K562 (cell line): Measurements from ENCODE around the gene ARIH1. TPM values are rescaled to one million over a fixed set of nuclear protein-coding genes. Genes with fewer than 3 reads are reported as not detected.

ENCODE experiments used
- ATAC-seq: fragments of 200-7000 bp; cut with Tn5 transposase; 3 replicates; pipeline ENCODE4 v1.9.1; 2020; ENCODE audit warnings: moderate library complexity
- BruUV-seq: library from RNA; stranded (reverse); fragments of 400-500 nt; replicated peaks from 2 replicates; lab custom pipeline; 2021; lab: Mats Ljungman, UMichigan
- CTCF ChIA-PET: fragments of 300-600 bp; formaldehyde crosslinking; extraction: SDS; loops from one replicate; lab custom pipeline; 2021; ENCODE audit warnings: low intra/inter-chr PET ratio; lab: Yijun Ruan, JAX
- POLR2A ChIA-PET: fragments of 300-600, 350-650 bp; sonication (Branson Sonifier 250); formaldehyde crosslinking; extraction: SDS; loops from one replicate; lab custom pipeline; 2021; ENCODE audit warnings: antibody characterized with exemption, inconsistent platforms; lab: Yijun Ruan, JAX
- DNase-seq, 4 experiments: peaks; one replicate each; pipeline versions ENCODE4 v3.0.0 to v3.0.0-alpha.2; 2011 to 2018; ENCODE audit warnings: low spot score in 3 of 4, mixed read lengths in 3 of 4; ENCODE audit errors: extremely low read depth in 1 of 4
- FAIRE-seq: peaks from 2 replicates; lab custom pipeline; 2011; peaks lifted over from hg19 to GRCh38; lab: Jason Lieb, UNC
- H2AFZ ChIP-seq: 2 replicates; pipeline ENCODE4 v1.6.0; 2011; ENCODE audit warnings: low read depth, low read length, control low read depth, inconsistent platforms
- H3K27ac ChIP-seq: fragments of 200-600 bp; 3 replicates; pipeline ENCODE4 v1.8.0; 2011; ENCODE audit warnings: low read depth, mild to moderate bottlenecking, control low read depth, inconsistent platforms, low read length, moderate library complexity, mixed read lengths; ENCODE audit errors: extremely low read depth
- H3K27me3 ChIP-seq, 2 experiments: fragments of 300-600 bp in 1 of 2; 2 replicates in 1 of 2; 3 replicates in 1 of 2; pipeline versions ENCODE4 v1.6.0 to v1.8.0; 2011; ENCODE audit warnings: inconsistent platforms in 2 of 2, low read length in 2 of 2, mild to moderate bottlenecking in 1 of 2, mixed read lengths in 1 of 2, moderate library complexity in 1 of 2; ENCODE audit not compliant: control insufficient read depth in 2 of 2, insufficient read depth in 2 of 2
- H3K36me3 ChIP-seq: fragments of 300-600 bp; 3 replicates; pipeline ENCODE4 v1.8.0; 2011; ENCODE audit warnings: mild to moderate bottlenecking, low read length, inconsistent platforms; ENCODE audit not compliant: control insufficient read depth, insufficient read depth
- H3K4me1 ChIP-seq, 2 experiments: fragments of 200-600 bp in 1 of 2; replicated peaks in 1 of 2; 2 replicates in 1 of 2; 3 replicates in 1 of 2; pipeline versions ENCODE4 v1.5.1 to v1.8.0; 2011; ENCODE audit warnings: inconsistent platforms in 2 of 2, low read length in 2 of 2, mild to moderate bottlenecking in 1 of 2, mixed read lengths in 1 of 2, moderate library complexity in 1 of 2; ENCODE audit not compliant: control insufficient read depth in 2 of 2, insufficient read depth in 2 of 2
- H3K4me2 ChIP-seq: 2 replicates; pipeline ENCODE4 v1.6.1; 2011; ENCODE audit warnings: low read length, control low read depth, inconsistent platforms, mixed read lengths; ENCODE audit not compliant: insufficient read depth
- H3K4me3 ChIP-seq: fragments of 200-600 bp; sonication (generic), shearing (Covaris generic); 2 replicates; pipeline ENCODE4 v1.5.1; 2016; ENCODE audit warnings: control low read depth, inconsistent platforms
- H3K79me2 ChIP-seq: fragments of 200-600 bp; 3 replicates; pipeline ENCODE4 v1.8.0; 2011; ENCODE audit warnings: low read length, inconsistent platforms; ENCODE audit not compliant: control insufficient read depth, insufficient read depth
- H3K9ac ChIP-seq, 2 experiments: 2 replicates each; pipeline versions ENCODE4 v1.6.0 to v1.6.1; 2011; ENCODE audit warnings: low read depth in 2 of 2, low read length in 2 of 2, control low read depth in 1 of 2, inconsistent platforms in 1 of 2, mild to moderate bottlenecking in 1 of 2, mixed read lengths in 1 of 2; ENCODE audit not compliant: insufficient read depth in 1 of 2
- H3K9me1 ChIP-seq: one replicate; pipeline ENCODE4 v1.6.0; 2011; ENCODE audit warnings: inconsistent platforms, mild to moderate bottlenecking, low read length, moderate library complexity; ENCODE audit not compliant: control insufficient read depth, insufficient read depth
- H3K9me3 ChIP-seq: replicated peaks from 2 replicates; pipeline ENCODE4 v1.5.1; 2011; ENCODE audit warnings: low read depth, low read length, inconsistent platforms; ENCODE audit not compliant: control insufficient read depth, insufficient read depth
- H4K20me1 ChIP-seq: replicated peaks from 2 replicates; pipeline ENCODE4 v1.6.1; 2011; ENCODE audit warnings: low read length, inconsistent platforms, mixed read lengths; ENCODE audit not compliant: control insufficient read depth, insufficient read depth
- ETV1 ChIP-seq: fragments of 450-650 bp; conservative IDR thresholded peaks from 2 replicates; pipeline ENCODE4 v1.6.1; 2016; ENCODE audit warnings: missing genetic modification characterization, control low read depth, low read depth, missing compliant biosample characterization
- HBP1 ChIP-seq: fragments of 450-650 bp; formaldehyde crosslinking; IDR thresholded peaks from 2 replicates; pipeline ENCODE4 v1.4.0; 2022; ENCODE audit warnings: missing genetic modification characterization
- MTA1 ChIP-seq: fragments of 450-650 bp; IDR thresholded peaks from 2 replicates; pipeline ENCODE4 v1.6.1; 2017; ENCODE audit warnings: borderline replicate concordance
- SIN3B ChIP-seq: fragments of 450-650 bp; IDR thresholded peaks from 2 replicates; pipeline ENCODE4 v1.6.1; 2017; ENCODE audit warnings: low read depth, mild to moderate bottlenecking, moderate library complexity
- ZFP1 ChIP-seq: fragments of 450-650 bp; formaldehyde crosslinking; IDR thresholded peaks from 2 replicates; pipeline ENCODE4 v1.4.0; 2020; ENCODE audit warnings: mild to moderate bottlenecking, mixed read lengths
- WGBS: fragments of 100-300 bp; shearing (Covaris generic); methylation state at CpG from one replicate; pipeline ENCODE4 v1.1.6; 2016; ENCODE audit warnings: low coverage, mixed read lengths; ENCODE audit not compliant: insufficient coverage; ENCODE audit errors: missing lambda C conversion rate; 5-methylcytosine and 5-hydroxymethylcytosine counted together
- in situ Hi-C: fragments of 300-500 bp; cut with MboI; formaldehyde crosslinking; loops from 4 replicates; pipeline ENCODE4 v1.15.0; 2018; ENCODE audit warnings: inconsistent platforms, mixed read lengths
- intact Hi-C: fragments of 100-400 bp; cut with micrococcal nuclease; formaldehyde crosslinking; loops from 2 replicates; pipeline ENCODE4 v1.14.2; 2022
- polyA plus RNA-seq, 8 experiments: library from polyadenylated mRNA; depleted of rRNA in 4 of 8; stranded (reverse) in 5 of 8; unstranded in 3 of 8; fragments of >200 nt; fragmentation: Nextera tagmentation in 2 of 8; fragmentation: Illumina TruSeq in 1 of 8; extraction: Ambion mirVana in 2 of 8; extraction: Trizol in 1 of 8; gene quantifications; 2 replicates each; pipeline versions ENCODE4 v1.2.1 to v1.2.3, GENCODE V29; 2011 to 2014; ENCODE audit warnings: inconsistent platforms in 1 of 8, missing spikeins in 1 of 8
- total RNA-seq, 7 experiments: library from RNA; depleted of rRNA in 6 of 7; stranded (reverse); fragments of >200 nt in 6 of 7; fragmentation: Illumina TruSeq in 2 of 7; extraction: Trizol in 2 of 7; gene quantifications; 2 replicates each; pipeline versions ENCODE4 v1.2.1 to v1.2.3, GENCODE V29; 2011 to 2021; ENCODE audit warnings: low replicate concordance in 1 of 7
- TF ChIP-seq, protein P1 (sequence below), 2 experiments: IDR thresholded peaks; 2 replicates each; pipeline ENCODE4 v1.6.1; 2011; ENCODE audit warnings: borderline replicate concordance in 1 of 2, control low read depth in 1 of 2, low read depth in 1 of 2, low read length in 1 of 2, mild to moderate bottlenecking in 1 of 2, mixed read lengths in 1 of 2, moderate library complexity in 1 of 2; ENCODE audit not compliant: insufficient read depth in 1 of 2, insufficient read length in 1 of 2, poor library complexity in 1 of 2, severe bottlenecking in 1 of 2; ENCODE audit errors: extremely low read depth in 1 of 2

ARIH1 gene
- total and polyA plus RNA-seq, 9 of the 15 experiments (the other 6 are each of a cell fraction or from before 2014, with no cell fraction given): 17.7 to 125 (median 31.4) TPM

DNA sequence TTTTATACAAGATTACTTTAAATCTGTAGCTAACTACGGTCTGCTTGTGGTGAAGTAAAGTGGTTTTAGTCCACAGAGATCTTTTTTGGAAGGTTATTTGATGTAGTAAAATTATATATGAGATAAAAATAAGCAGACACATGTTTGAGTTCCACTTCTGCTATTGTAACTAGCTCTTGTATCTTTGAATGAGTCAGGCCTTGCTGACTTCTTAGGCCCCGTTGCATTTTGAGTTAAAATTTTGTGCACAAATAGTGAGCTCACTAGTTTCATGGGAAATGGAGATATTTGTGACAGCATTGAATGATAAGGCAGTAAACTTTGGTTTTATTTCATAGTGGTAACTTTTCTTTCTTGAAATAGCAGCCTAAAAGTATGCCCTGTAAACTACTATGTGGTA, 42.6 kb downstream of the ARIH1 start:
- WGBS: 73% methylated on average over 2 of the region's 2 CpGs
- no peak overlapping the region for H3K4me2 ChIP-seq

DNA sequence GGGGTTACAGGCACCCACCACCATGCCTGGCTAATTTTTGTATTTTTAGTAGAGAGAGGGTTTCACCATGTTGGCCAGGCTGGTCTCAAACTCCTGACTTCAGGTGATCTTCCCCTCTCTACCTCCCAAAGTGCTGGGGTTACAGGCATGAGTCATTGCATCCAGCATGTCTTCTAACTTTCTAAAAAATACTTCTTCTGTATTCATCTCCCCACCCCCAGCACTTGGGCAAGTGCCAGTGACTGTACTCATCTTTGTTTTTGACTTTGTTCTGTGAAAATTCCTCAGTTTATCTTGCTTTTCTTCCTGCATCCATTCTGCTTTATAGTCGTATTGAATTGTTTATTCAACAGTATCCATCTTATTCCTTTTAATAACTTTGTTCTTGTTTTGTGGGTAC, 47.6 kb downstream of the ARIH1 start:
- no peak overlapping the region for H3K4me2 ChIP-seq
- 92% methylated on average over 1 of the region's 1 CpG for WGBS
- ChIA-PET CTCF (no interaction called here), POLR2A (interaction anchor here (0.6 kb wide), 1 partner anchor 41 kb away, joined by 3 read pairs; no protein-coding TSS in a partner anchor)
- H3K4me3 ChIP-seq: no peak overlapping the region
- H3K4me1 ChIP-seq: no peaks in the 10 kb centered on the region
- peaks cover 27% of the 10 kb centered on the region for H3K79me2 ChIP-seq
- in situ Hi-C loops: no loop called here
- no peaks in the 10 kb centered on the region for H3K27me3 ChIP-seq
- H3K36me3 ChIP-seq: peaks cover 11% of the 10 kb centered on the region; the same call in 2 of the 3 replicates
- FAIRE-seq (no peak), ATAC-seq (no peak), DNase-seq (peak in 1 of 4 experiments; percentile 8)
- no peak overlapping the region for H3K27ac ChIP-seq
- no peak for TF ChIP-seq HBP1
- no peak for TF ChIP-seq MTA1
- no peak for TF ChIP-seq ETV1 (tag)
- TF ChIP-seq, protein P1, sequence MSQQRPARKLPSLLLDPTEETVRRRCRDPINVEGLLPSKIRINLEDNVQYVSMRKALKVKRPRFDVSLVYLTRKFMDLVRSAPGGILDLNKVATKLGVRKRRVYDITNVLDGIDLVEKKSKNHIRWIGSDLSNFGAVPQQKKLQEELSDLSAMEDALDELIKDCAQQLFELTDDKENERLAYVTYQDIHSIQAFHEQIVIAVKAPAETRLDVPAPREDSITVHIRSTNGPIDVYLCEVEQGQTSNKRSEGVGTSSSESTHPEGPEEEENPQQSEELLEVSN (IDR thresholded peaks at IDR 0.05; ENCODE audit: borderline replicate concordance in 1 of 2, extremely low read depth in 1 of 2, insufficient read depth in 1 of 2, insufficient read length in 1 of 2, low read depth in 1 of 2, low read length in 1 of 2, poor library complexity in 1 of 2, severe bottlenecking in 1 of 2): no peak
- H4K20me1 ChIP-seq: no peaks in the 10 kb centered on the region
- no TSS peak for BruUV-seq
- no peaks in the 10 kb centered on the region for H3K9me3 ChIP-seq
- no peak overlapping the region for H2AFZ ChIP-seq
- H3K9ac ChIP-seq: no peak overlapping the region
- no peaks in the 10 kb centered on the region for H3K9me1 ChIP-seq
- intact Hi-C loops: no loop called here

More for the DNA sequence above, 42.6 kb downstream of the ARIH1 start:
- in situ Hi-C loops (no loop called here), intact Hi-C loops (no loop called here)
- no peaks in the 10 kb centered on the region for H3K9me1 ChIP-seq
- no peaks in the 10 kb centered on the region for H4K20me1 ChIP-seq
- DNase-seq (no peak), ATAC-seq (no peak), FAIRE-seq (no peak)
- no peak overlapping the region for H2AFZ ChIP-seq
- CTCF ChIA-PET: no interaction called here
- H3K79me2 ChIP-seq: peaks cover 71% of the 10 kb centered on the region
- no peaks in the 10 kb centered on the region for H3K9me3 ChIP-seq
- no peaks in the 10 kb centered on the region for H3K27me3 ChIP-seq
- H3K4me3 ChIP-seq: no peak overlapping the region
- TF ChIP-seq ZFP1 (CRISPR knock-in tag): peak; percentile 54; the same call in 1 of the 2 replicates
- TF ChIP-seq SIN3B: no peak
- H3K27ac ChIP-seq: no peak overlapping the region
- H3K36me3 ChIP-seq: peaks cover 5% of the 10 kb centered on the region; the same call in 2 of the 3 replicates
- H3K9ac ChIP-seq: no peak overlapping the region
- H3K4me1 ChIP-seq: no peaks in the 10 kb centered on the region; a peak in 1 of 5 replicates
- BruUV-seq: no TSS peak
- POLR2A ChIA-PET: no interaction called here
